H1 (cell line): ENCODE data around the gene LMX1A. TPM values are rescaled to one million over a fixed set of nuclear protein-coding genes. Genes with fewer than 3 reads are reported as not detected.

Experiments
- CTCF ChIA-PET: fragments of 300-600 bp; sonication (Branson Sonifier 250); formaldehyde crosslinking; loops from one replicate; lab custom pipeline; 2021; ENCODE audit not compliant: partially characterized antibody; lab: Charles Lee
- POLR2A ChIA-PET: fragments of 300-600 bp; sonication (Branson Sonifier 250); formaldehyde crosslinking; loops from one replicate; lab custom pipeline; 2021; ENCODE audit warnings: inconsistent platforms; ENCODE audit not compliant: partially characterized antibody; lab: Charles Lee
- DNase-seq, 2 experiments: peaks; one replicate each; pipeline versions ENCODE4 v3.0.0 to v3.0.0-alpha.2; 2010 to 2022; ENCODE audit warnings: low spot score in 2 of 2, low read depth in 1 of 2, mixed read lengths in 1 of 2
- FAIRE-seq: peaks from 2 replicates; lab custom pipeline; 2011; peaks lifted over from hg19 to GRCh38; lab: Jason Lieb, UNC
- H2AFZ ChIP-seq: 2 replicates; pipeline ENCODE4 v1.8.1; 2012; ENCODE audit warnings: low read length, inconsistent platforms
- H2AK5ac ChIP-seq: 2 replicates; pipeline ENCODE4 v1.6.1; 2013; ENCODE audit warnings: low read depth, low read length
- H2BK120ac ChIP-seq: replicated peaks from 2 replicates; pipeline ENCODE3; 2013; ENCODE audit warnings: low read depth, low read length, inconsistent platforms
- H2BK12ac ChIP-seq: 2 replicates; pipeline ENCODE4 v1.6.1; 2013; ENCODE audit warnings: low read depth, low read length
- H2BK15ac ChIP-seq: 2 replicates; pipeline ENCODE4 v1.6.1; 2013; ENCODE audit warnings: low read length
- H2BK20ac ChIP-seq: 2 replicates; pipeline ENCODE4 v1.6.1; 2013; ENCODE audit warnings: low read length
- H2BK5ac ChIP-seq: 2 replicates; pipeline ENCODE4 v1.6.1; 2013; ENCODE audit warnings: low read depth, low read length
- H3K14ac ChIP-seq: 2 replicates; pipeline ENCODE4 v1.6.1; 2013; ENCODE audit warnings: inconsistent platforms; ENCODE audit not compliant: insufficient read length
- H3K18ac ChIP-seq: 2 replicates; pipeline ENCODE4 v1.6.1; 2013; ENCODE audit warnings: low read length; ENCODE audit errors: extremely low read depth
- H3K23ac ChIP-seq: 2 replicates; pipeline ENCODE4 v1.6.1; 2013; ENCODE audit warnings: inconsistent platforms; ENCODE audit not compliant: insufficient read length
- H3K23me2 ChIP-seq: 2 replicates; pipeline ENCODE4 v1.6.1; 2013; ENCODE audit warnings: low read depth, low read length
- H3K27ac ChIP-seq: 2 replicates; pipeline ENCODE4 v1.6.1; 2011; ENCODE audit warnings: low read depth, low read length, inconsistent platforms
- H3K27me3 ChIP-seq, 4 experiments: replicated peaks in 1 of 4; 1 replicate in 1 of 4; 2 replicates in 3 of 4; pipeline versions ENCODE4 v1.6.1 to v1.8.1; 2011 to 2013; ENCODE audit warnings: low read length in 3 of 4, mild to moderate bottlenecking in 3 of 4, inconsistent platforms in 2 of 4, mixed read lengths in 2 of 4, moderate library complexity in 1 of 4; ENCODE audit not compliant: control insufficient read depth in 3 of 4, insufficient read depth in 3 of 4; ENCODE audit errors: extremely low read depth in 1 of 4
- H3K36me3 ChIP-seq, 4 experiments: 2 replicates each; pipeline versions ENCODE4 v1.6.1 to v1.8.1; 2011 to 2013; ENCODE audit warnings: mild to moderate bottlenecking in 4 of 4, low read length in 3 of 4, moderate library complexity in 2 of 4, control low read depth in 1 of 4, inconsistent platforms in 1 of 4; ENCODE audit not compliant: insufficient read depth in 4 of 4, control insufficient read depth in 2 of 4
- H3K4ac ChIP-seq: replicated peaks from 2 replicates; pipeline ENCODE3; 2013; ENCODE audit warnings: low read length, low read depth, mixed read lengths, inconsistent platforms; ENCODE audit not compliant: insufficient read length
- H3K4me1 ChIP-seq, 4 experiments: replicated peaks in 1 of 4; 1 replicate in 1 of 4; 2 replicates in 3 of 4; pipeline versions ENCODE4 v1.6.1 to v1.8.1; 2011 to 2013; ENCODE audit warnings: low read length in 3 of 4, inconsistent platforms in 2 of 4, mixed read lengths in 1 of 4; ENCODE audit not compliant: insufficient read depth in 4 of 4, control insufficient read depth in 3 of 4
- H3K4me2 ChIP-seq, 2 experiments: 2 replicates each; pipeline versions ENCODE4 v1.6.1 to v1.8.1; 2011 to 2013; ENCODE audit warnings: low read depth in 2 of 2, low read length in 2 of 2, control low read depth in 1 of 2, inconsistent platforms in 1 of 2, mild to moderate bottlenecking in 1 of 2; ENCODE audit not compliant: insufficient read depth in 1 of 2
- H3K4me3 ChIP-seq, 4 experiments: fragments of 200-600, 300-600 bp in 1 of 4; sonication (generic), shearing (Covaris generic), sonication (Bioruptor Twin) in 1 of 4; 2 replicates each; pipeline versions ENCODE4 v1.5.1 to v1.8.1; 2011 to 2016; ENCODE audit warnings: low read length in 4 of 4, low read depth in 3 of 4, control low read depth in 2 of 4, inconsistent platforms in 2 of 4, mild to moderate bottlenecking in 2 of 4, mixed read lengths in 1 of 4, moderate library complexity in 1 of 4; ENCODE audit not compliant: insufficient read depth in 2 of 4; ENCODE audit errors: extremely low read depth in 1 of 4
- H3K56ac ChIP-seq: replicated peaks from 2 replicates; pipeline ENCODE3; 2013; ENCODE audit warnings: low read depth, mild to moderate bottlenecking, mixed read lengths, low read length, inconsistent platforms; ENCODE audit not compliant: insufficient read length
- H3K79me1 ChIP-seq: 2 replicates; pipeline ENCODE4 v1.6.1; 2013; ENCODE audit warnings: low read depth, low read length, control low read depth
- H3K79me2 ChIP-seq, 2 experiments: 2 replicates each; pipeline versions ENCODE4 v1.6.1 to v1.8.1; 2012 to 2013; ENCODE audit warnings: low read length in 2 of 2, mild to moderate bottlenecking in 2 of 2, inconsistent platforms in 1 of 2; ENCODE audit not compliant: insufficient read depth in 2 of 2, control insufficient read depth in 1 of 2
- H3K9ac ChIP-seq, 4 experiments: replicated peaks in 1 of 4; 1 replicate in 1 of 4; 2 replicates in 3 of 4; pipeline versions ENCODE4 v1.6.1 to v1.8.1; 2011 to 2013; ENCODE audit warnings: low read depth in 3 of 4, low read length in 3 of 4, control low read depth in 2 of 4, mild to moderate bottlenecking in 2 of 4, moderate library complexity in 2 of 4, inconsistent platforms in 1 of 4; ENCODE audit errors: extremely low read depth in 1 of 4
- H3K9me3 ChIP-seq, 2 experiments: 2 replicates each; pipeline versions ENCODE4 v1.6.1 to v1.8.1; 2012 to 2013; ENCODE audit warnings: mild to moderate bottlenecking in 2 of 2, moderate library complexity in 2 of 2, control low read depth in 1 of 2, inconsistent platforms in 1 of 2, low read depth in 1 of 2, low read length in 1 of 2, mixed read lengths in 1 of 2; ENCODE audit not compliant: insufficient read depth in 2 of 2
- H4K20me1 ChIP-seq, 2 experiments: replicated peaks in 1 of 2; 2 replicates each; pipeline versions ENCODE3 to v1.8.1; 2011 to 2013; ENCODE audit warnings: inconsistent platforms in 2 of 2, low read length in 2 of 2, mild to moderate bottlenecking in 1 of 2; ENCODE audit not compliant: insufficient read depth in 2 of 2, control insufficient read depth in 1 of 2
- H4K5ac ChIP-seq: 2 replicates; pipeline ENCODE4 v1.6.1; 2013; ENCODE audit warnings: low read length, low read depth, mixed read lengths, inconsistent platforms; ENCODE audit not compliant: insufficient read length
- H4K8ac ChIP-seq: 2 replicates; pipeline ENCODE4 v1.8.0; 2013; ENCODE audit warnings: mild to moderate bottlenecking, moderate library complexity, low read length, inconsistent platforms; ENCODE audit not compliant: insufficient read depth; ENCODE audit errors: extremely low read depth
- H4K91ac ChIP-seq: replicated peaks from 2 replicates; pipeline ENCODE3; 2013; ENCODE audit warnings: low read length, mixed read lengths, inconsistent platforms; ENCODE audit not compliant: insufficient read length
- CEBPB ChIP-seq: IDR thresholded peaks from 2 replicates; pipeline ENCODE4 v1.6.1; 2012; ENCODE audit warnings: low read depth, low read length
- E2F6 ChIP-seq: IDR thresholded peaks from 2 replicates; pipeline ENCODE4 v1.6.1; 2012; ENCODE audit warnings: inconsistent platforms
- HDAC6 ChIP-seq: IDR thresholded peaks from one replicate; pipeline ENCODE4 v1.7.1; 2012; ENCODE audit warnings: low read depth, mild to moderate bottlenecking, inconsistent platforms, low read length, moderate library complexity
- JUND ChIP-seq: IDR thresholded peaks from 2 replicates; pipeline ENCODE4 v1.6.1; 2011; ENCODE audit warnings: mild to moderate bottlenecking, improper control_type of control experiment, low read length
- KDM4A ChIP-seq: IDR thresholded peaks from one replicate; pipeline ENCODE4 v1.7.1; 2012; ENCODE audit warnings: low read depth, mild to moderate bottlenecking, moderate library complexity, low read length, inconsistent platforms; ENCODE audit not compliant: severe bottlenecking
- NANOG ChIP-seq: IDR thresholded peaks from 2 replicates; pipeline ENCODE4 v1.6.1; 2011; ENCODE audit warnings: low read length, low read depth, mild to moderate bottlenecking, inconsistent platforms; ENCODE audit not compliant: insufficient read depth, poor library complexity, severe bottlenecking
- POLR2A ChIP-seq, 2 experiments: IDR thresholded peaks; 1 replicate in 1 of 2; 2 replicates in 1 of 2; pipeline ENCODE4 v1.6.1; 2011; ENCODE audit warnings: low read depth in 2 of 2, low read length in 2 of 2, mild to moderate bottlenecking in 2 of 2; ENCODE audit errors: control extremely low read depth in 1 of 2
- POU5F1 ChIP-seq: IDR thresholded peaks from 2 replicates; pipeline ENCODE4 v1.6.1; 2011; ENCODE audit warnings: low read depth, mild to moderate bottlenecking, low read length, moderate library complexity
- RBBP5 ChIP-seq: IDR thresholded peaks from 2 replicates; pipeline ENCODE4 v1.7.1; 2012; ENCODE audit warnings: low read depth, mild to moderate bottlenecking, inconsistent platforms, low read length, moderate library complexity, borderline replicate concordance
- SIN3A ChIP-seq, 2 experiments: IDR thresholded peaks in 1 of 2; conservative IDR thresholded peaks in 1 of 2; 2 replicates each; pipeline ENCODE4 v1.6.1; 2011 to 2012; ENCODE audit warnings: low read length in 2 of 2, improper control_type of control experiment in 1 of 2, low read depth in 1 of 2, mild to moderate bottlenecking in 1 of 2
- SIX5 ChIP-seq: IDR thresholded peaks from 2 replicates; pipeline ENCODE4 v1.6.1; 2011; ENCODE audit warnings: mild to moderate bottlenecking, low read depth, low read length
- SP1 ChIP-seq: IDR thresholded peaks from 2 replicates; pipeline ENCODE4 v1.6.1; 2011; ENCODE audit warnings: low read depth, low read length
- SP2 ChIP-seq: IDR thresholded peaks from 2 replicates; pipeline ENCODE4 v1.6.1; 2012; ENCODE audit warnings: mild to moderate bottlenecking, low read length, inconsistent platforms
- TAF7 ChIP-seq: optimal IDR thresholded peaks from 2 replicates; pipeline ENCODE3; 2011; ENCODE audit warnings: low read depth, mild to moderate bottlenecking, inconsistent platforms, low read length, moderate library complexity, borderline replicate concordance
- ZNF274 ChIP-seq: IDR thresholded peaks from 2 replicates; pipeline ENCODE4 v1.7.0; 2012; ENCODE audit warnings: low read length, borderline replicate concordance; ENCODE audit errors: extremely low read depth
- WGBS, 2 experiments: shearing (Covaris generic) in 1 of 2; methylation state at CpG; one replicate each; pipeline versions ENCODE4 v1.1.6 to v1.1.7; 2013 to 2015; ENCODE audit warnings: low lambda C conversion rate in 2 of 2, mixed read lengths in 2 of 2, inconsistent platforms in 1 of 2, low coverage in 1 of 2, missing lambda C conversion rate in 1 of 2; ENCODE audit not compliant: insufficient replicate concordance in 2 of 2, insufficient coverage in 1 of 2, insufficient read length in 1 of 2; ENCODE audit errors: extremely low coverage in 1 of 2, missing lambda C conversion rate in 1 of 2; 5-methylcytosine and 5-hydroxymethylcytosine counted together
- polyA plus RNA-seq, 7 experiments: library from polyadenylated mRNA; depleted of rRNA in 3 of 7; stranded (reverse) in 5 of 7; unstranded in 2 of 7; fragments of >200 nt in 5 of 7; fragments of 200-250 nt in 2 of 7; gene quantifications; 1 replicate in 5 of 7; 2 replicates in 1 of 7; 4 replicates in 1 of 7; pipeline versions ENCODE4 v1.2.1 to v1.2.3, GENCODE V29; 2011 to 2013; ENCODE audit warnings: missing spikeins in 2 of 7, mixed read lengths in 2 of 7
- total RNA-seq: library from RNA; stranded (reverse); fragmentation: NEBNext Ultra II Directional; extraction: Animal tissue kit (Norgen Biotek cat#: 25700); gene quantifications from 2 replicates; pipeline ENCODE4 v1.2.1, GENCODE V29; 2021

Gene LMX1A
- total and polyA plus RNA-seq, 2 of the 8 experiments (the other 6 are each of a cell fraction or from before 2014, with no cell fraction given): not detected

GRCh38 chr1:165395901-165396300, 39.4 kb upstream of the LMX1A start:
- POLR2A ChIA-PET: no interaction called here
- no peak overlapping the region for H2BK120ac ChIP-seq
- CTCF ChIA-PET: interaction anchor here (0.7 to 11.7 kb wide), 15 partner anchors 8 to 284 kb away, joined by 3 to 220 read pairs (median 3); no protein-coding TSS in a partner anchor
- TF ChIP-seq JUND (no peak), TAF7 (no peak), SIN3A (conservative IDR thresholded peaks at IDR 0.05 in 1 of 2, IDR thresholded peaks at IDR 0.05 in 1 of 2; ENCODE audit: low read depth in 1 of 2, low read length in 2 of 2) (no peak), KDM4A (no peak), NANOG (no peak), CEBPB (no peak), SP1 (no peak), ZNF274 (no peak), SP2 (no peak), E2F6 (no peak), SIX5 (no peak), POU5F1 (no peak), RBBP5 (no peak), HDAC6 (no peak), POLR2A (IDR thresholded peaks at IDR 0.05; ENCODE audit: control extremely low read depth in 1 of 2, low read depth in 2 of 2, low read length in 2 of 2) (no peak)

More at GRCh38 chr1:165395901-165396300, 39.4 kb upstream of the LMX1A start:
- Histone ChIP-seq H3K27ac (no peak overlapping the region), H2AK5ac (no peak overlapping the region), H4K91ac (no peak overlapping the region), H3K14ac (no peak overlapping the region), H4K8ac (no peak overlapping the region), H2AFZ (no peak overlapping the region), H2BK5ac (no peak overlapping the region), H3K4me2 (no peak overlapping the region), H2BK20ac (no peak overlapping the region), H3K9ac (no peak overlapping the region), H3K4me3 (no peak overlapping the region), H3K23ac (no peak overlapping the region), H3K79me1 (no peaks in the 10 kb centered on the region), H3K4me1 (no peaks in the 10 kb centered on the region; a peak in 1 of 7 replicates), H2BK15ac (no peak overlapping the region), H3K79me2 (no peaks in the 10 kb centered on the region), H3K27me3 (no peaks in the 10 kb centered on the region), H3K23me2 (no peaks in the 10 kb centered on the region), H4K5ac (no peak overlapping the region), H2BK12ac (no peak overlapping the region), H3K56ac (no peak overlapping the region), H3K4ac (no peak overlapping the region), H4K20me1 (no peaks in the 10 kb centered on the region), H3K36me3 (no peaks in the 10 kb centered on the region), H3K9me3 (no peaks in the 10 kb centered on the region), H3K18ac (no peak overlapping the region)
- FAIRE-seq: no peak
- no peak for DNase-seq
- 88% methylated on average over 4 of the region's 4 CpGs; no CpG with 5 or more reads in 1 of the 2 experiments for WGBS, 2 experiments
